Stimulated activated CD8-positive, alpha-beta memory T cell treated with anti-CD3 and anti-CD28 coated beads, Interleukin-12 subunit alpha, Interleukin-12 subunit beta, amount 100 ng/mL, for 1 hour (primary cell): ENCODE results near the gene ERMAP.

Experiments used
- DNase-seq: peaks from one replicate; pipeline ENCODE4 v3.0.0-alpha.2; 2020; ENCODE audit warnings: low read depth

Gene ERMAP

GRCh38 chr1:42876009-42876408 lies 59.1 kb downstream of the ERMAP start:
- no peak for DNase-seq

DNA sequence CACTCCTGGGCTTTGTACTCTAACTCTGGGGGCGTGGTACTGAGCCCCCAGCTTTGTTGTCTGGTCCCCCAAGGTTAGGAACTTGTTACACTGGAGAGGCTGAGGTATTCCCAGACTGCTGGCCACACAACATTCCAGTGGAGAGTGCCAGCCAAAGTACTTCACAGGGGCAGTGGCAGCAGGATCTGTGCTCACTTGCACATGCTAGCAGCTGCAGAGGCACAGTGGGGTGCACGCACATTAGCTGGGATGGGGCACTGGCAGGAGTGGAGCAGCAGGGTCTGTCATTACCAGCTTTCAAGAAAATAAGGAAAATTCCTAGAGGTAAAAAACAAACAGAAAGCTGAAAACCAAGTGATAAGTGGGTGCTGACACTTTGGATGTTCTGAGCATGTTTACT lies 60.5 kb downstream of the ERMAP start:
- no peak for DNase-seq

- no peak for DNase-seq
Observed at GRCh38 chr1:42880384-42880783, 63.5 kb downstream of the ERMAP start.

GRCh38 chr1:42886046-42886739 lies 69.3 kb downstream of the ERMAP start:
- no peak for DNase-seq

DNA sequence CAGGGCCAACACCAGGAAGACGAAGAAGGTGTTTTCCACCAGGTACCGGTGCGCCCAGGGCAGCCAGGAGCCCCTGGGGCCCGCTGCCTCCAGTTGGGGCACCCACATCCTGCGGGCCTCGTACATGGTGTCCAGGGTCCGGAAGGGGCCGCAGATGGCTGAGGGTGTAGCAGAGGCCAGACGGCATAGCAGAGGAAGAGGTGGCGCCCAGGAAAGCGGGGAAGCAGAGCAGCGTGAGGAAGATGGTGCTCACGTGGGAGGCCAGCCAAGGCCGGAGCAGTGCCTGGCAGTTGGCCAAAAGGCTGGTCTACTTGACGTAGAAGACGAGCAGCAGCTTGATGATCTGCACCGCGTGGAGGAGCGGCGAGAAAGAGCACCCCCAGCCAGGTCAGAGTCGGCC lies 69.9 kb downstream of the ERMAP start:
- DNase-seq: no peak

DNA sequence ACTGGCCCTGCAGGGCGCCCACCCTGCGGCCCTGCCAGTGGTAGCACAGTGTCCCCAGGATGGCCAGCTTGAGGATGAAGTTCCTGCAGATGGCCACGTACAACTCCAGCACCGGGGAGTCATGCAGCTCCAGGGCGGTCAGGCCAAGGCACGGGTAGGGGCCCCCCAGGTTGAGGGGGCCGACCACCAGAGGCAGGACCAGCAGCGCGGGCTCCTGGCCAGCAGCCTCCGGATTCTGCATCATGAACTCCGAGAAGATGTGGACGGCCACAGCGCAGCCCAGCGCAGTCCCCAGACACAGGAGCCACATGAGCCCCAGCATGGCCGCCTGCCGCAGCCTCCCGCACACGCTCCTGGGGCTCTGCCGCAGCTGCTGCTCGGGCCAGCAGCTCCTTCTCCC lies 70.4 kb downstream of the ERMAP start:
- DNase-seq: no peak

DNA sequence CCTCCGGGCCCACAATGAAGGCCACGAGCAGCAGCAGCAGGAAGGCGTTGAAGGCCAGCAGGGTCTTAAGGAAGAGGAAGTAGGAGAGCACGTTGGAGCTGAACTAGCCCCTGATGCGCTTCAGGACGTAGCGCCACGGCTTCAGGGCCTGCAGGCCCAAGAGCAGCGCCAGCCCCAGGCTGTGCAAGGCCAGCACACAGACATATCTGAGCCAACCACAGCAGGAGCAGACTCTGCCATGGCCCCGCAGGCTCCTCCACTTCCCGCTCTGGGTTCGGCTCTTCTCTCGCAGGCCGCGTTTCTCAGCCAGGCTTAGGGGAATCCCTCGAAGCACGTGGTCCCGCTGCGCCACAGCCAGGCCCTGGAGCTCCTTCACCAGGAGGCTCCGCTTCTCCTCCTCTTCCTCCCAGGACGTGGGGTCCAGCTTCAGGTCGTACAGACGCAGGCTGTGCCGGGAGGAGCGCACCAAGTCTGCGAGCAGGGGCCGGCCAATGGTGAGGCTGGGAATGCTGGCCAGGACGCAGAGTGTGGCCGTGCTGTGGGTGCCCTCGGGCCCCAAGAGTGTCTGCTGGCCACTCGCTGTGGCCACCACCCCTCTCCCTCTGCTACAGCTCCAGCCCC lies 71.2 kb downstream of the ERMAP start:
- DNase-seq: no peak

GRCh38 chr1:42889264-42889663 lies 72.3 kb downstream of the ERMAP start:
- no peak for DNase-seq

DNA sequence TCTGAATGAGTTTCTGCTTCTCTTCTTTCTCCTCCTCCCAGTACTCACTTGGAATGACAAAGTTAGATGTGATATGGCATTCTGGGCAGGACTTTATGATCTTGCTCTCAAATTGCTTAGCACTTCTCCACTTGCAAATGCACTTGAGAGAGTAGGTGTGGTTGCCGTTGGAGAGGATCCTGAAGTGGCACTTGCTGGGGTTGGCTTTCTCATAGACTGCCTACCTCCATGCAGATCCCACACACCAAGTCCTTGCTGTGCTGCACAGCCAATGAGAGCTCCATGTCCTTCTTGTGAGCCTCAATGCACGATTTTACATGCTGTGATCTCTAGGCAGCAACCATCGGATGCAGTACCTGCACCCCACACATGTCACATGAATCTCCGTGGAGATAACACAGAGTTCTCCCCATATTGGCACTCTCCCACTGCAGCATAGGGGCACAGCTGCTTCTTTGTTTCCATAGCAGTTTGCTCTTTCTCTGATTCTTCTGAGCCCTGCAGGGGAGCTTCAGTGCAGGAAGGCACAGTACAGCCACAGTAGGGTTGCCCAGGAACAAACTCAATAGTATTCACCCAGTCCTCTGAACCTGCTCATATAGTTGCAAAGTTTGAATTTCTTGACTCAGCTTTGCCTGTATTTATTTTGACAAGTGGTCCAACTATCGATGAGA lies 74.7 kb downstream of the ERMAP start:
- no peak for DNase-seq
